ENCODE results near the gene ANKRD13B.

The ANKRD13B gene

GRCh38 chr17:29590411-29591145 is 2.4 kb upstream of the ANKRD13B start:
- in situ Hi-C loops (cut with MboI; ENCODE audit: low pct_unique_long_range_greater_than_20kb, low sequenced_read_pairs, unreplicated experiment): no loop called here
- TF ChIP-seq, protein P1, sequence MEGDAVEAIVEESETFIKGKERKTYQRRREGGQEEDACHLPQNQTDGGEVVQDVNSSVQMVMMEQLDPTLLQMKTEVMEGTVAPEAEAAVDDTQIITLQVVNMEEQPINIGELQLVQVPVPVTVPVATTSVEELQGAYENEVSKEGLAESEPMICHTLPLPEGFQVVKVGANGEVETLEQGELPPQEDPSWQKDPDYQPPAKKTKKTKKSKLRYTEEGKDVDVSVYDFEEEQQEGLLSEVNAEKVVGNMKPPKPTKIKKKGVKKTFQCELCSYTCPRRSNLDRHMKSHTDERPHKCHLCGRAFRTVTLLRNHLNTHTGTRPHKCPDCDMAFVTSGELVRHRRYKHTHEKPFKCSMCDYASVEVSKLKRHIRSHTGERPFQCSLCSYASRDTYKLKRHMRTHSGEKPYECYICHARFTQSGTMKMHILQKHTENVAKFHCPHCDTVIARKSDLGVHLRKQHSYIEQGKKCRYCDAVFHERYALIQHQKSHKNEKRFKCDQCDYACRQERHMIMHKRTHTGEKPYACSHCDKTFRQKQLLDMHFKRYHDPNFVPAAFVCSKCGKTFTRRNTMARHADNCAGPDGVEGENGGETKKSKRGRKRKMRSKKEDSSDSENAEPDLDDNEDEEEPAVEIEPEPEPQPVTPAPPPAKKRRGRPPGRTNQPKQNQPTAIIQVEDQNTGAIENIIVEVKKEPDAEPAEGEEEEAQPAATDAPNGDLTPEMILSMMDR (IDR thresholded peaks at IDR 0.05; ENCODE audit: extremely low read depth, insufficient read depth, missing control alignments): no peak
- DNase-seq (ENCODE audit: low spot score): peak; percentile 48

- DNase-seq (ENCODE audit: low spot score): peak; percentile 58
- TF ChIP-seq, protein P1 (IDR thresholded peaks at IDR 0.05; ENCODE audit: extremely low read depth, insufficient read depth, missing control alignments): no peak
- in situ Hi-C loops (cut with MboI; ENCODE audit: low pct_unique_long_range_greater_than_20kb, low sequenced_read_pairs, unreplicated experiment): no loop called here
These were observed 1.7 kb upstream of the ANKRD13B start for GRCh38 chr17:29591146-29591736.

- DNase-seq (ENCODE audit: low spot score): peak; percentile 92
- TF ChIP-seq, protein P1 (IDR thresholded peaks at IDR 0.05; ENCODE audit: extremely low read depth, insufficient read depth, missing control alignments): peak; percentile 98
- in situ Hi-C loops (cut with MboI; ENCODE audit: low pct_unique_long_range_greater_than_20kb, low sequenced_read_pairs, unreplicated experiment): no loop called here
These were observed 959 bp upstream of the ANKRD13B start for GRCh38 chr17:29591737-29592608.

GRCh38 chr17:29593591-29594518 is 923 bp downstream of the ANKRD13B start:
- peak; percentile 37 for DNase-seq (ENCODE audit: low spot score)
- in situ Hi-C loops (cut with MboI; ENCODE audit: low pct_unique_long_range_greater_than_20kb, low sequenced_read_pairs, unreplicated experiment): no loop called here
- TF ChIP-seq, protein P1 (IDR thresholded peaks at IDR 0.05; ENCODE audit: extremely low read depth, insufficient read depth, missing control alignments): peak; percentile 35

DNA sequence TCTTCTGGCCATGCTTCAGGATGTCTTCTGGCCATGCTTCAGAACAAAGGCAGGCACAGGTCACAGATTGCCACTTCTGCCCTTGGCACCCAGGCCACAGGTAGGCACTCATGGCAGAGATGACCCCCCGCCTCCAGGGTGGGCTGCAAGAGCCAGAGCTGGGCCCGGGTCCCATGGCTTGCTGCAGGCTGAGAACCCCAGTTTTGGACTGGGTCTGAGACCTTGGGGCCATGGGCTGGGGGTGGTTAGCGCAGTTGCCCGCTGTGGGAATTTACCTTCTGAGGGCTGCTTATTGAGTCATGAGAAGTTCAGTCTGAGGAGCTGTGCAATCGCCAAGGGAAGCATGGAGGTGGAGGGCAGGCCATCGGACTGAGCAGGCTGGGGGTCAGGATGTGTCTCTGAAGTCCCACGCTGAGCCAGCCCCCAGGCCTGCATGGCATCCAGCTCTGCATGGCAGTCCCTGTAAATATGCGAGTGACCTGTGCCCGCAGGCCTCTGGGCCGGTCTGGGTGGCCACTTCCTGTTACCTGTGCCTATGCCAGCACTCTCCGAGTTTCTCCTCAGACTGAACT is 1.7 kb downstream of the ANKRD13B start:
- TF ChIP-seq, protein P1 (IDR thresholded peaks at IDR 0.05; ENCODE audit: extremely low read depth, insufficient read depth, missing control alignments): no peak
- in situ Hi-C loops (cut with MboI; ENCODE audit: low pct_unique_long_range_greater_than_20kb, low sequenced_read_pairs, unreplicated experiment): no loop called here
- DNase-seq (ENCODE audit: low spot score): no peak
